GM21737 (cell line): ENCODE measurements around the gene PLEKHA1.

Source experiments
- ATAC-seq: cut with Tn5 transposase; IDR thresholded peaks from one replicate; pipeline ENCODE4 v1.9.1; 2021; ENCODE audit warnings: mild to moderate bottlenecking, moderate library complexity; ENCODE audit not compliant: unreplicated experiment

PLEKHA1 gene

GRCh38 chr10:122420624-122421007 lies 46.1 kb downstream of the PLEKHA1 start:
- ATAC-seq, result no peak

- no peak for ATAC-seq
These were observed 46.6 kb downstream of the PLEKHA1 start for GRCh38 chr10:122421054-122421625.

GRCh38 chr10:122421742-122422141 lies 47.2 kb downstream of the PLEKHA1 start:
- no peak for ATAC-seq

- ATAC-seq, result no peak
These were observed 47.9 kb downstream of the PLEKHA1 start for GRCh38 chr10:122422266-122422989.

GRCh38 chr10:122424059-122424458 lies 49.6 kb downstream of the PLEKHA1 start:
- no peak for ATAC-seq

- no peak for ATAC-seq
These were observed 52.3 kb downstream of the PLEKHA1 start for GRCh38 chr10:122426829-122427228.

GRCh38 chr10:122427280-122427679 lies 52.8 kb downstream of the PLEKHA1 start:
- no peak for ATAC-seq

GRCh38 chr10:122435212-122435827 lies 60.8 kb downstream of the PLEKHA1 start:
- no peak for ATAC-seq

GRCh38 chr10:122441961-122442360 lies 67.5 kb downstream of the PLEKHA1 start:
- ATAC-seq, result no peak

GRCh38 chr10:122445469-122445868 lies 71.0 kb downstream of the PLEKHA1 start:
- no peak for ATAC-seq

GRCh38 chr10:122445904-122446303 lies 71.4 kb downstream of the PLEKHA1 start:
- ATAC-seq, result no peak

GRCh38 chr10:122446668-122447423 lies 72.3 kb downstream of the PLEKHA1 start:
- no peak for ATAC-seq

GRCh38 chr10:122448600-122448999 lies 74.1 kb downstream of the PLEKHA1 start:
- no peak for ATAC-seq

GRCh38 chr10:122449153-122449552 lies 74.6 kb downstream of the PLEKHA1 start:
- ATAC-seq, result no peak

- ATAC-seq, result no peak
These were observed 76.0 kb downstream of the PLEKHA1 start for GRCh38 chr10:122450353-122450990.

- no peak for ATAC-seq
These were observed 79.6 kb downstream of the PLEKHA1 start for GRCh38 chr10:122454071-122454470.

GRCh38 chr10:122454603-122455080 lies 80.1 kb downstream of the PLEKHA1 start, which contains the start of gene ARMS2:
TSS of gene ARMS2 (plus strand) at chr10:122454653. CDS start at chr10:122454728, 75 bp downstream.
- no peak for ATAC-seq

GRCh38 chr10:122455376-122456079 lies 81.0 kb downstream of the PLEKHA1 start:
- ATAC-seq, result no peak

GRCh38 chr10:122457934-122458333 lies 83.4 kb downstream of the PLEKHA1 start:
- no peak for ATAC-seq

GRCh38 chr10:122458693-122459092 lies 84.2 kb downstream of the PLEKHA1 start:
- no peak for ATAC-seq
